ENCODE data around the gene IRF1.

Gene IRF1

DNA sequence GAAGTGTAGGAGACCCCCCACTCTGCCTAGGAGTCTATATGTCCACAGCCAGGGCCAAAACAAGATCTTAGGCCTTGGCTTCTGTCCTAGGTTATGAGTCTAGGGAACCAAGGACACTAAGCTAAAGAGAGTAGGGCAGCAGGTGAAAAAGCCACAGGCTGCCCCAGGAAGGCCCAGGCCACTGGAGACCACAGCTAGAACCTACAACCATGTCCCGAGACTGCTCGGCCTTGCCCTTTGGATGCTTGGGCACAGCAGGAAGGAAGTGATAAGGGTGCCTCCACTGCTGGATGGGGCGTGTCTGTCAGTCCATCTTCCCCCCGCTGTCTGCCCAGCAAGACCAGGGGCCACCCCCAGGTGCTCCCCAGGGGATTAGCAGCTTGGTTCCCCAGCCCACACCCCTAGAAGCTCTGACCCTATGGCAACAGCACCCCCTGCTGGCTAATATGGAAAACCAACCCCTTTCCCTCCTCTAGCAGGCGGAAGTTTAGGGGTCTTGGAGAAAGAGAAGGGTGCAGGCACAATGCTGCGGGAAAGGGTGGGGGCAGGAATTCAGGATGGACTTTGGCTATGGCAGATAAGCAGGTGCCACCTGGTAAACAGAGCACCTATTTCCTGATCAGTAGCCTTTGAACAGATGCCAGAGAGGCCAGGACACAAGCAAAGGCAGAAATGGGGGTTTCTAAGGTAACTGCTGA is 10.5 kb upstream of the IRF1 start:
- DNase-seq (ENCODE audit: low read depth, low spot score), result peak; percentile 65

DNA sequence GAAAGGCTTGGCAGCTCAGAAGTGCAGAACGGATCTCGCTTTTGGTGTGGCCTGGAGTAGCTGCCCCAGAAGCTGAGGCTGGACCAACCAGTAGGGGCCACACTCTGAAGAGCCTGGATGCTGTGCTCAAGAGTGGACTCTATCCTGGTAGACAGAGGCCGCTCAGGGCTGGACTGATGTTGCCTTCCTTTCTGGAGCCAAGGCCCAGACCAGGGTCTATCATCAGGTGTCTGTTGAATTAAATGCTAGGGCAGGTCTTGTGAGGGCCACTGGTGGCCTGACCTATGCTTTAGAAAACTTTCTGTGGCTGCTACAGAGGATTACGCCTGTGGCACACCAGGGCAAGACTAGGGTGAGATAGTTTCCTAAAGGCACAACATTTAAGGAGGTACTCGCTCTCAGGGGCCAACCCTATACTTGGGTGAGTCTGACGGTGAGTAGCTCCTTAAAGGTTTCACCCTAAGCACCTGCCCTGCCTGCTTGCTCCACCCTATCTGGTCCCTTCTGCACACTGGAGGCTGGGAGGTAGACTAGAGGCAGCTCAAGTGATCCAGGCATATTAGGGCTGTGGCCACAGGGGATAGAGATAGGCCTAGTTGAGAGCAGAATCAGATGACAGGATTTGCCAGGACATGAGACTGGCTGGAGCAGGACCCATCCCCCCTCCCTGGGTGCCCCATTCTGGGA is 9.8 kb upstream of the IRF1 start:
- no peak for DNase-seq (ENCODE audit: low read depth, low spot score)

DNA sequence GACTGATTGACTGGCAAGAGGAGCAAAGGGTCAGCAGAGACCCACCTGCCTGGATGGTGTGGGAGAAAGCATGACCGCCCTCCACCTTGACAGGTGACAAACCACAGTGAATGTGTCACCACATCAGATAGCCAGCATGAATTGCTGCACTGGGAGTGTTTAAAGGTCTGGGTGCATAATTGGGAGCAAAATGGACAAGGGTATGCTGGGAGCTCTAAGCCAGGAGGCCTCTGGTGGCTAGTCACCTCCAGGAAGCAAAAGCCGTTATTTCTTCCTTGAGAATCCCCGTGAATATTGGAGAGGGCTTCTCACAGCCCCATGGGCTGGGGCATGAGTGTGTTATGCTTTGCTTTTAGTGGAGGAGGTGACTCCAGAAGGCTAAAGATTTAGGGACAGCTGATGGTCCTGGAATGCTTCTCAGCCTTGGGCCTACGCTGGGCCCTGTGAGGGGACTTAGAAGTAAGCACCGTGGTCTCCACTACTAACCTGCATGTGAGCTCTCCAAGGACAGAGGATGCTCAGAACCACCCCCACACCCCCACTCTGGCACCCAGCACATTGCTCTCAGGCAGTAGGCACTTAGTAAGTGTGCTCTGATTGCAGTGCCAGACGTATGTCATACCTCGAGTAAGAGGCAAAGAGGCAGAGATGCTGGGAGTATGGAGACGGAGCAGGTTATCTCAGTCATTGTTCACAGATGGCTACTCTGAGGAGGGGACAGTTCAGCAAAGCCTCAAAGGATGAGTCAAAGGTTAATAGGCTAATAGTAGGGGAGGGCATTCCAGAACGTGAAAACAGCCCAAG is 9.1 kb upstream of the IRF1 start:
- peak; percentile 55 for DNase-seq (ENCODE audit: low read depth, low spot score)

DNA sequence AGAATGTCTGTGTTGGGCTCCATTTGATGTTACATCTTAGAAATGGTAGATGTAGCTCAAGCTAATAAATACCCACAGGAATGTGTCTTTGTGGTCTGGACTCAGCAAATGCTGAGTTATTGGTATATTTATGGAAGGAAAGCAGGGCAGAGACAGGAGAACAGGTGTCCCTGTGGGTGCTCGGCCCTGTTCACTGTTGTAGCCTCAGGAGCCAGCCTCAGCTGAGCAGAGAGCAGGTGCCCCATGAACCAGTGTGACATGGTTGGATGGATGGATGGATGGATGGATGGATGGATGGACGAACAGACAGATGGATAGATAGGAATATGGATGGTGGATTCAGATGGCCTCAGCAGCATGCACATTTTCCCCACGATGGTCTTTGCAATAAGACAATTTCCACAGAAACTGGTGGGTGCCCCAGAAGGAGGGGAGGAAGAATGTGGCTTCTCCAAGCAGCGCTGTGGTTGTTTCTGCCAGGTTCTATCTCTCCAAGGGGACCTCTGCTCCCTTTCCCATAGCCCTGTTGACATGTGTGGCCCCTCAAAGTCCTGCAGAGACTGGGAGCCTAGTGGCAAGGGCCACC is 8.2 kb upstream of the IRF1 start:
- no peak for DNase-seq (ENCODE audit: low read depth, low spot score)

DNA sequence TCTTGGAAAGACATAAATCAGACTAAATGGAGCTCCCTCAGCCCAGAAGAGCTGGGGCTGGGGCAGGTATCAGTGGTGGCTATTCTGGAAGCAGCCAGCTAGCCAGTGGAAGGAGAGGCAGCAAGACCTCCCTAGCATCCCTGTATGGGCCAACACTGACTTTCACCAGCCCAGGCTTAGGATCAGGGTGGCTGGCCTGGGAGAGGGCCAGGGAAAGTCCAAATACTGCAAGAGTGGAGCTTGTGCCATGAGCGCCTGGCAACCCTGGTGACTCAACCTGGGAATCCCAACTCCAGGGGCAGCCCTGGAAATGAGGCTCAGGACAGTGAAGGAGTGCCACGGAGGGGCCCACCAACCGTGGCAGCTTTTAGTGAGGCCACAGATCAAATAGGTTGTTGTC is 7.6 kb upstream of the IRF1 start:
- DNase-seq (ENCODE audit: low read depth, low spot score), result no peak

DNA sequence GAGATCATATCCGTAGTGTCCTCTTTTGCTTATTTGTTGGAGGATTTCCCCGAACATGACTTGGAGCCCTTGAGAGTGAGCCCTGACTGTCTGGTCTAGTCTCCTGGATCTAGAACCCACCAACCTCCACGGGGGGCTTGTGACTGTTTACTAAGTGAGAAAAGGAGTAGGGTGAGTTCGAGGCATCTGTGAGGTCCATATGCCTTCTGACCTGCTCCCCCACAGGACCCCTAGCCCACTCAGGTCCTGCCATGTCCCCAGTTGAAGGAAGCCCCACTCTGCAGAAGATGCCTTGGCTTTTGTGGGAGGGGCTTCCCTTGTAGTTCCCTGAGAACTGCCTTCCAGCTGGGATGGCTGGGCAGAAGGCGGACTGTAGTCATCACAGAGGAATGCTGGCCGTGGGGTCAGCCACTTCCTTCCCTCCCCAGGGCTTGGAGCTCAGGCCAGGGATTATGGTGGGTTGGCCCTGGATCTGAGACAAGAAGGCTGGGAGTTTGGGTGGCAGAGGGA is 7.0 kb upstream of the IRF1 start:
- peak; percentile 90 for DNase-seq (ENCODE audit: low read depth, low spot score)

DNA sequence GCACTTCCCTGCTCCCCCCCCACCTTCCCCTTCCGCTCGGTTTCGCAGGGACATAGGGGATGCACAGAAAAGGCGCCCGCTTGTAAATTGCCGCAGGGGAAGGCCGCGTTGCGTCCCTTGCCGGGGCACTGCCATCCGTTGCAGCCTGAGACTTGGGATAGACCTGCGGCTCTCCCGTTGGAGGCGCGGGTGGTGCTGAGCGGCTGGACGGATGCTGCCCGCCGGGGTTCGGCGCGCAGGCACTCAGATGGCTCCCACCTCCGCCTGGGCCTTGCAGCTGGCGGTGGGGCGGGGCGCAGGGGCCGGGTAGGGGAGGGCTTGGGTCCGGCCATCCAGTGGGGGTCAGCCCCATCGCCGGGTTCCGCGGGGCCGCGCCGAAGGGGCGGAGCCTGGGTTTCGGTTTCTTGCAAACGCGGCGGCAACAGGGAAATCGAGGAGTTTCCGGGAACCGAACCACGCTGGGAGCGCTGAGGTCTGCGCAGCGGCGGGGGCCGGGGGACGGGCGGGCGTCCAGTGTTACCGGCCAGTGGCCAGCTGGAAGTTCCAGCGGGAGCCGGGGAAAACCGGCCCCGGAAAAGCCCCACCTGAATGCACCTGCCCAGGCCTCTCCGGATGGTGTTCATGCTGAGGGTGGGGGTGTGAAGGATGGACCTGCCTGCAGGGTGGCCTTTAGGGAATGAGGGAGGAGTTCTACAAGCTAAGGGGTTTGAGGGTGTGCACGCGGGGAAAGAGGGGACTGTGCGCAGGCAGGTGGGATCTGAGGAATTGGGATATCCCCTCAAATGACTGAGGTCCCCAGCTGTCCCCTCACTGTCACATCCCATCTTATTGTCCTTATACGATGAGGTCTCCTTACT is 6.3 kb upstream of the IRF1 start:
- DNase-seq (ENCODE audit: low read depth, low spot score), result peak; percentile 80

DNA sequence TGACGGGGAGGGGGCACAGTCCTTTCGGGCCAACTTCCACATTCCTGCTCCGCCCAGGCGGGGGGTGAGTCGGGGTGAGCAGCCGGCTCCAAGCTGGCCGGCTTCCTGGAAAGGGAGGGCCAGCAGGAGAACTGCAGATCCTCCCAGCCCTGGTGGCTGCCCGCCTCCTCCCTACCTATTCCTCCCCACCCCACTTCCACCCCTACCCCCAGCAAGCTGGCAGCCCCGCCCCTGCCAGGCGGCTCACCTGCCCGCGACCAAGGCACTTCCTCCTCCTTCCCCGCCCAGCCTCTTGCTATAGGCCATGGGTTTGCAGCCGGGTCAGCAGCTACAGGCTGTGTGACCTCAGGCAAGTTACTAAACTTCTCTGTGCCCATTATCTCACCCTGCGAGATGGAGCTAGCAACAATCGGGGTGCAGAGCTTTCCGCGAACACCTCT is 5.6 kb upstream of the IRF1 start:
- peak; percentile 65 for DNase-seq (ENCODE audit: low read depth, low spot score)

DNA sequence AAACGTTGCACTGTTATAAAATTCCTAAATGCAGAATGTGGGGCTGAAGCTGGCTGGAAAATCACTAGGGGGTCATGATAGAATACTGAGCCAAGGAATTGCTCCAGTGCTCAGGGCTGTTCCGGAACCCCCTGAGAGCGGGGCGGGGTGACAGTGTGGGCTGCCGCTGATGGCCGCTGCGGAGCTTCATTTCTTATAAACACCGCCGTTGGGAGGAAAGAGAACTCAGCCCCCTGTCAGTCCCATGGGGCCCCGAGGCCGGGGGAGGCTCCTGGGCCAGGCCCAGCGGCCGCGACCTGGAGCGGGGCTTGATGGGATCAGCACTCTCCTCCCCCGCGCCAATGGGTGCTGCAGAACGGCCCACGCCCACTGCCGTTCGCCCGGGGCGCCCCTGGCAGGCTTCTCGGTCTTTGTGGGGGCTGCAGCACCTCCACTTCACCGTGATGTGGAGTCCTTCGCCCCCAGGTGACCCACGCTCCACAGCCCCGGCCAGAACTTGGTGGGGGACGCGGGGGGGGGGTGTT is 5.2 kb upstream of the IRF1 start:
- DNase-seq (ENCODE audit: low read depth, low spot score), result peak; percentile 72

DNA sequence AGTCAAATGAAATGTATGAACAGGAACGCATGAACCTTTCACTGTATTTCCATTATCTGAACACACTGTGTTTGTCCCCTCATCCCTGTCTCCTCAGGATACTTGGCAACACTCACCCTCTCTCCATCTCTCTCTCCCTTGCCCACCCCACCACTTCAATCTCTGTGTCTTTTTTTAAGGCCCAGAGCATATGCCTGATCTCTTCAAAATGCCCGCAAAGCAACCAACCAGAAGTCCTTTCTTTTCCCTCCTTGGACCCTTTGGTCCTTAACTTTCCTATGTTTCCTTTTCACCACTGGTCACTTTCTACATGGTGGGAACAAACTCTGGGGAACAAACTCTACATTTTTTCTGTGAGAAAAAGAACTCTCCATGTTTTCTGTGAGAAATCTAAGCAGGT is 3.2 kb upstream of the IRF1 start:
- no peak for DNase-seq (ENCODE audit: low read depth, low spot score)

DNA sequence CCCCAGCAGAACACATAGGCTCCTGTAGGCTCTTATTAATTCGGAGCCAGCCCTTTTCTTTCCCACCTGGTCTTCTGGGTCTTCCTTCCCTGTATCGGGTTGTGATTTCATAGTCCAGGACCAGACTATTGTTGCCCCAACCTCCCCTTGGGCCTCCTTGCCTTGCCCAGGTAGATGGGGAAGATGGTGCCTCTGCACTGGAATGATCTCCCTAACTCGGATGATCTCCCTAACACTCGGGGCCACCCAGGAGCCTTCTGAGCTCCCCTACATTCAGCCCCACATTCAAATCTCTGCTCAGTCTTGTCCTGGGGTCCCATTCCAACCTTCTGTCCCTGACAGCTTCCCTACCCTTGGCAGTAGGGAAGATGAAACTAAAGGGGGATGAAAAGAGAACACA is 2.7 kb upstream of the IRF1 start:
- DNase-seq (ENCODE audit: low read depth, low spot score), result no peak

DNA sequence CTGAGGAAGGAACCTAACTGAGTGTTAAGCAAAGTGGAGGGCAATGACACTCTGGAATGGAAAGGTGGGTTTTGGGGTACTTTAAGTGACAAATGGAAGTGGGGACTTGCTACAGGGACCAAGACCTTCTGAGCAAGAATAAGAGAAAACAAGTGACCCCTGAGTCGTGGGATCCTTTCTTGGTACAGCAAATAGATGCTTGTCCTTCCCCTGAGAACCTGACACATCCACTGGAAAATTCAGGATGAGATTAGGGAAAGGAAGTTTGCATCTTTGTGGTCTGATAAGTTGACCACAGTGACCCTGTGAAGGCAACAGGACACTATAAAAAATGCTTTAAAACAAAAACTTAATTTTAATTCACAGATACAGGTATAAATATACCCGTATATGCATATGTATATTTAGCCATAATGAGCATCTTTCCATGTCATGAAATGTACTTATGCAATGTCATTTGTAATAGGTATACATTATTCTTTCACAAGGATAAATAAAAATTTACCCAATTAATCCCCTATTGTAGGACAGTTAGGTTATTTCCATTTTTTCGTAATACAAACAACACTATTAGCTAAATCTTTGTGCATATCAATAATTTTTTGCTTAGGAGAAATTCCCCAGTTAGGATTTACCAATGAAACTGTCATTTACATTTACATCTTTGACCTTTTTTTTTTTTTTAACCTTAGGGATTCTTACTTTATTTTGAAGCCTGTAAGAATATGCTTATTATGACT is 2.0 kb upstream of the IRF1 start:
- no peak for DNase-seq (ENCODE audit: low read depth, low spot score)

DNA sequence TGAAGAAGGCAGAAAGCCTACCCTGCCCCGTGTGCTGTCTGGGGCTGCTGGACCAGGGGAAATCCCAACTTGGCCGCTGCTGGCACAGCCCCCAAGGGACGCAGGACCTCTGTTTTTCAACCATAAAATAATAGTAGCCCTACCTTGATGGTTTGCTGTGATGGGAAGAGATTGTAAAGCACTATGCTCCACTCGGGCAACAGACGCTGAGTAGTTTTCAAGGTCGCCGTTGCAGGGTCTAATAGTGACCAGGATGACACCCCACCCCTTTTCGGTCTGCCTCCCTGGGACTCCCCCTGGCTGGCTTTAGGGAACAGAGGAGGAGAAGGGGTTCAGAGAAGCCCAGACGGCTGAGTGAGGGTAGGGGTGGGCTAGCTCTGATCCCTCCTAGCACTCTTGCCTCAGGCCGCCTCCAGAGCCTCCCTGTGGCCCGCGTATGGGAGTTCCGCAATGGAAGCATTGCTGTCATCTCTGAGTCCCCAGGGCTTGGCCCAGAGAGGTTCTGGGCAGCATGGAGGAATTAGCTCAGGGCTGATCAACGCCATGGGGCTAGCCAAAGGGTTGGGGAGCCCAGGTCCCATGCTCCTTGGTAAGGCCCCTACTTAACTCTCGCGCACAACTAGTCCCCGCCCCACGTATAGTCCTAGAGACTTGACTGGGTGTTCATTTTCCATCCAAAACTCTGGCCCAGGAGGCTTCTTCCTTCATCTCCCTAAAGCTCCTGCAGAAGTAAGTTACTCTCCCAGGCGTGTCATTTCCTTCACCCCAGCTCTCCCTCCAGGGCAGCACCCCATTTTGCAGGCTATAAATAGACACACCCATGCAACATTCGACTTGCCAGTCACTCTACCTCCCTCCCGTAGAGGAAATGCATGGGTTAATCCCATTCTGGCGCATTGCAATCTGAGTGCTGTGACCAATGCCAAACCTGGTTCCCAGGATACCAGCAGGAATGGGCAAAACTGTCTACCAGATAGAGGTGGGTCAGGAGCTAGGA is 1.1 kb upstream of the IRF1 start:
- peak; percentile 43 for DNase-seq (ENCODE audit: low read depth, low spot score)

DNA sequence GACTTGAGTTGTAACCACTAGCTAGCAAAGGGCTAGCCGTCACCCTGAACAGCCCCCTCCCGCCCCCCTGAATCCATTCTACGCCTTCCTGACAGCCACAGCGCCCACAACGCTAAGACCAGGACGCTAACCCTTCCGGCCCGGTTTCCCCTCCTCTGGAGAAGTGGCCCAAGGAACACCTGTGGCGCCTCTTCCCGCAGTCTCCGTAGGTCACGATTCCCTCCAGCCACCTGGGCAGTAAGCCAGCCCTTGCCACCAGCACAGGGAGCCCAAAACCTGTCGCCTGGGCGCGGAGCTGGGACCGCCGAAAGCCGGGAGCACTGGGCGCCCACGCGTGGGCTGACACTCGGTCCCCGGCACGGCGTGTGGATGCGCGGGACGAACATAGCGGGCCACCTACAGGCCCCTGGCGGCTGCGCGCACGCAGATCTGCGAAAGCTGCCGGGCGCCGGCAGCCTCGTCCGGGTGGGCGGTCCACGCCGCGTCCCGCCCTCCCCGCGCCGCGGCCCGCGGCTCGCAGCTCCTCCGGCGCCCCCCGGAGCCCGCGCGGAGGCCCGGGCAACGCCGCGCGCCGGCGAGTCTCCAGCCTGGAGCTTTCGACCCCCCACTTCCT is 596 bp downstream of the IRF1 start:
- peak; percentile 27 for DNase-seq (ENCODE audit: low read depth, low spot score)

DNA sequence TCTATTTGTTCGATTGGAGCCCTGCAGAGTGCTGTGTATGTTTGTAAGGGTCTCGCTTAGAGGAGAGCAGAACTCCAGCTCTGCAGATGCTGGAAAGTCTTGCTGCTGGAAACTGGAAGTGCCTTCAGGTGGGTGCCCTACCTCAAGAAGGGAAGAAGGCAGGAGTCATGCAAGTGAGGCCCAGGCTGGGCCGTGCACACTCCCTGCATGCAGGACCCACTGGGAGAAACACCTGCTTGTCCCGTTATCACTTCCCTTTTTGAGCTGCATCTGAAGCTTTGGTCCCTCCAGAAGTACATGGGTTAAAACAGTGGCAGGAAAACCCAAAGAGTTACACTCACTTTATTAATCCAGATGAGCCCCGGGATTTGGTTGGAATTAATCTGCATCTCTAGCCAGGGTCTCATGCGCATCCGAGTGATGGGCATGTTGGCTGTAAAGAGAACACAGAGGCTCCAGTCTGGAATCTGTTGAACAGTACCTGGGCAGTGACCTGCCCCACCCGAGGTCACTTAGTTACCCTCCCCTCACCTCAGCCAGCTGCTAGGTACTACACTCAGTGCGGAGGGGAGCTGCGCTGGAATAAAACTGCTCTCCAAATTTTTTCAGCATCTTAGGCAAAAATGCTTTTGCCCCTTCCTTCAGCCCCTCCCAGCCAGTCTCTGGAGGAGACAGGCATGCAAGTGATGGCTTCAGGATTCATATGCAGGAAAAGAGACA is 1.4 kb downstream of the IRF1 start:
- no peak for DNase-seq (ENCODE audit: low read depth, low spot score)

DNA sequence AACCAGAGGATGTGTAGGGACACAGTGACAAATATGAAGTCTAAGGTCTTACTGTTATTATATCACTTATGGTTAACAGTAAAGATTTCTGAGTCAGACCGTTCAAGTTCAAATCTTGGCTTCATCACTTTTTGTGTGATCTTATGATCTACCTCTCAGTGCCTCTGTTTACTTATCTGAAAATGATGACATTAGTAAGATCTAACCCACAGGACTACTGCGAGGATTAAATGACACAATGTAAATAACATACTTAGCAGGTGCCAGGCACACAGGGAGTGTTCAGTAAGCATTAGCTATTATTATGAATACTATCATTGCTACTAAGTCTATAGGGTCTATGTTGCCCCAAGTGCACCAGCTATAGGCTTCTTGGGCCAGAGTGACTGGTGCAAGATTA is 2.0 kb downstream of the IRF1 start:
- no peak for DNase-seq (ENCODE audit: low read depth, low spot score)

DNA sequence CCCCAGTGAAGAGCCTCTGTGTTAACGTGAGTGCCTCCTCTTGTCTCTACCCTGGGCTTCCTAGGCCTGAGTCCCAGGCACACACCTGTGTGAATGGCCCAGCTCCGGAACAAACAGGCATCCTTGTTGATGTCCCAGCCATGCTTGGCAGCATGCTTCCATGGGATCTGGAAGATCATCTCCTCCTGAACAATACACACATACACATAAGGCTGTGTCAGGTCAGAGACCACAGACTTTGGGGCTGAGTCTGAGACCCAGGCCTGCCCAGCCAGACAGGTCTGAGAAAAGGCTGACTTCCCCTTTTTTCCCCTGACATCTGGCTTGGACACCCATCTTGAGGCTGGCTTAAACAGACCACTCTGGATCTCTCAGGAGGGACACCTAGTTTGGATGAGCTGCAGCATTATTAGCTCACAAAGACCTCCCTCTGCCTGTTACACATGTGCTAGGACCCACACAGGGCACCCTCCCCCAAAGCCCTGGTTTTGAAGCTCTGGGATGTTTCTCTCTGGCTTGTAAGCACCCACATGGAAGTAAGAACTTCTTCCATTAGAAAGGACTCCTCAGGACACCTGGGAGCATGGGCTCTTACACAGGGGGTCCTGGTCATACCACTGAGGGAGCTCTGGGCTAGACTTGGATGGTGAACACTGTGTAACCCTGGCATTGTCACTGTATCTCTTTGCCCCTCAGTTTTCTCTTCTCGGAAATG is 2.6 kb downstream of the IRF1 start:
- DNase-seq (ENCODE audit: low read depth, low spot score), result no peak
